IPS-18c (cell line): ENCODE data around the gene BEST1.
A peak's percentile ranks its signal among the peaks of the same experiment; 100 is the strongest.

Experiments
- H3K4me3 ChIP-seq: 2 replicates; pipeline ENCODE4 v1.7.0; 2013; ENCODE audit warnings: low read depth, mild to moderate bottlenecking, low read length, moderate library complexity; ENCODE audit not compliant: insufficient read depth
- H3K9me3 ChIP-seq: one replicate; pipeline ENCODE4 v1.6.1; 2013; ENCODE audit warnings: mild to moderate bottlenecking, low read length, moderate library complexity; ENCODE audit not compliant: control insufficient read depth, insufficient read depth

Gene BEST1

DNA sequence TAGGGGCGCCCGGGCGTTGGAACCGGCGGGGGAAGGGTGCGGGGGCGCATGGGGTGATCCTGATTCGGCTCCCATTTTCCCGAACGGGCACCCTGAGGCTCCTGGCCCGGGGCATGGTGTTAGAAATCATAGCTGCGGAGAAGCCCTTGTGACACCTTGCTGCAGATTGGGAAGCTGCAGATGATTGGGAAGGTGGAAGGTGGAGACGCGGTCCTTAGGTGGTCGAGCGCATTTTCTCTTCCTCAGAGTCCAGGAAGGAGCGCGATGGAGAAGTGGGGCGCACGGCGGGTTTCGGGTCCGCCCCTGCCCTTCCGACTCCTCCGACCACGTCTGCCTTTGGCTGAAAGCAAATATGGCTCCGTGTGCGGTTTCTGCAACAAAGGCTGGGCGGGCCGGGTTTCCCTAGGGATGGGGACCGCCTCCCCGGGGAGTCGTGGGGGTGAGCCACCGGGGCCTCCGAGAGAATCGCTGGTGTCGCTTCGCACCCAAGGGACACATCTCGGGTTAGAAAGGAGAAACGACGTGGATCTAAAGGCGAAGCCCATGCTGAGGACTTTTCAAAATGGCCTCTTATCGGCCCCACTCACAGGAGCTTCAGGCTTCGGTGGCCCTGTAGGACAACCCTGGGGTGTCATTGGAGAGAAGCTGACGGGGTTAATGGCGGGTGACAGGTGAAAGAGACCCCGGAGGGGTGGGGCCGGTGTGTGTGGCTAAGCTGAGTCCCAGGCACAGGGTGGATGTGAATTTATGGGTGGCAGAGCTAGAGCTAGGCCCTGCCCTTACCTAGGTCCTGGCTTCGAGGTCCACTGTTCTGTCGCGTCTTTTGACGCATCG, 18.0 kb downstream of the BEST1 start:
- peak overlapping the region; percentile 100 for H3K4me3 ChIP-seq
- H3K9me3 ChIP-seq, result no peaks in the 10 kb centered on the region

- Histone ChIP-seq H3K4me3 (peak overlapping the region; percentile 100; the same call in 1 of the 2 replicates), H3K9me3 (no peaks in the 10 kb centered on the region)
Measured at GRCh38 chr11:61968758-61969390, 18.7 kb downstream of the BEST1 start.

GRCh38 chr11:61969391-61969758, 19.2 kb downstream of the BEST1 start:
- no peak overlapping the region for H3K4me3 ChIP-seq
- H3K9me3 ChIP-seq, result no peaks in the 10 kb centered on the region

GRCh38 chr11:61969838-61970662, 19.9 kb downstream of the BEST1 start:
- Histone ChIP-seq H3K9me3 (no peaks in the 10 kb centered on the region), H3K4me3 (no peak overlapping the region)

- Histone ChIP-seq H3K4me3 (no peak overlapping the region), H3K9me3 (no peaks in the 10 kb centered on the region)
Measured at GRCh38 chr11:61971248-61972111, 21.3 kb downstream of the BEST1 start.

DNA sequence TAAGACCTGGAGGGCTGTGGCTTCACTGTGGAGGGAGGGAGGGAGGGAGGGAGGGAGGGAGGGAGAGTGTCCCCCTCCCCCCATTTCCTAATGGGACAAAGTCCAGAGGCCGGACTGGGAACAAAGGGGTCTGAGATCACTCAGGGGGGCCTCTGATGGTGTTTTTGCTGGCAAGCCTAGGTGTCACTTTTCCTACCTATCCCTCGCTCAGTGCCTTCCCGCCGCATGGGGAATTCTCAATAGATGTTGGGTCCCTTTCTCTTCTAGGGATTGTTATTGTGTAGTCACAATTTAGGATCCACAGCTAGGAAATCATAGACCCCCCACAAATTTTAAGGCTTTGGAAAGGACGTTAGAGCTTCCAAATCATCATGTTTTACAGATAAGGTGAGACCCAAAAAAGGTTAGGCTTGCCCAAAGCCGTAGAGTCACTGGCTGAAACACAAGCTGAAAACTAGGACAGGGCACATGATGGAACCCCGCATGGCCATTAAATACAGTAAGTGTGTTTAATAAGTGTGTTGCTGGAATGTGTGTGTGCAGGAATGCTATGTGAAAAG, 22.0 kb downstream of the BEST1 start:
- no peak overlapping the region for H3K4me3 ChIP-seq
- H3K9me3 ChIP-seq, result no peaks in the 10 kb centered on the region

DNA sequence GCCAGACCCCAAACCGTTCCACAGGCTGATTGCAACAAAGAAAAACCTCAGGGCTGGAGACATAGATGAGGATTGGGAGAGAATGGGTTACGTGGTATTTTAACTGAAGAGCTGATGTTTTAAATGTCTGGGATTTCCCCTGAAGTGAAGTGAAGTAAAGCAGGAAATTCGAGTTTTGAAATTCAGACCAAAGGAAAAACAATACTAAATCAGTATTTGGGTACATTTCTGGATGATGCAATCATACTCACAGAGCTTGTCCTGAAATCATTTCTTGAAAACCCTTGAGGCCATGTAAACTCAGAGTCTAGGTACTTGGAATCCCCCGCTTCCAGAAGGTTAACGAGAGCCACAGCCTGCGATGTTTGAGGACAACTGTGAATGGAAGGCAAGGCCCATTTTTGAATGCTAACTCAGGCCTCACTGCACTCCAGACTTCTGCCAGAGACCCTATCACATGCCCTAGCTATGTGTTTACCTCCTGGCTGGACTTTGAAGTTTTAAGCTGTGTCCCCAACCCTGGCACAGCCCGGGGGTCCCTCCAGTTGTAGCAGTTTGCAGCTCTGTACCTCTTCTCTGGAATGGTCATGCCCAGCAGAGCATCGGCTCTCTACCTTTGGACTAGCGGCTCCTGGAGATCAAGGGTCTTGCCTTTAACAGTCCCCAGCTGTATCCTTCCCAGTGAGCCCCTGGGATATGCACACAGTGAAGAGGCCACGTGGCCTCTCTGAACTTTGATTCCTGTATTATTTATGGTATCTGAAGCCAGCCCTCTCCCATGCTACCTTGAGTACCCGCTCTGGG, 22.7 kb downstream of the BEST1 start:
- no peaks in the 10 kb centered on the region for H3K9me3 ChIP-seq
- no peak overlapping the region for H3K4me3 ChIP-seq

GRCh38 chr11:61973476-61974162, 23.5 kb downstream of the BEST1 start:
- no peak overlapping the region for H3K4me3 ChIP-seq
- no peaks in the 10 kb centered on the region for H3K9me3 ChIP-seq

DNA sequence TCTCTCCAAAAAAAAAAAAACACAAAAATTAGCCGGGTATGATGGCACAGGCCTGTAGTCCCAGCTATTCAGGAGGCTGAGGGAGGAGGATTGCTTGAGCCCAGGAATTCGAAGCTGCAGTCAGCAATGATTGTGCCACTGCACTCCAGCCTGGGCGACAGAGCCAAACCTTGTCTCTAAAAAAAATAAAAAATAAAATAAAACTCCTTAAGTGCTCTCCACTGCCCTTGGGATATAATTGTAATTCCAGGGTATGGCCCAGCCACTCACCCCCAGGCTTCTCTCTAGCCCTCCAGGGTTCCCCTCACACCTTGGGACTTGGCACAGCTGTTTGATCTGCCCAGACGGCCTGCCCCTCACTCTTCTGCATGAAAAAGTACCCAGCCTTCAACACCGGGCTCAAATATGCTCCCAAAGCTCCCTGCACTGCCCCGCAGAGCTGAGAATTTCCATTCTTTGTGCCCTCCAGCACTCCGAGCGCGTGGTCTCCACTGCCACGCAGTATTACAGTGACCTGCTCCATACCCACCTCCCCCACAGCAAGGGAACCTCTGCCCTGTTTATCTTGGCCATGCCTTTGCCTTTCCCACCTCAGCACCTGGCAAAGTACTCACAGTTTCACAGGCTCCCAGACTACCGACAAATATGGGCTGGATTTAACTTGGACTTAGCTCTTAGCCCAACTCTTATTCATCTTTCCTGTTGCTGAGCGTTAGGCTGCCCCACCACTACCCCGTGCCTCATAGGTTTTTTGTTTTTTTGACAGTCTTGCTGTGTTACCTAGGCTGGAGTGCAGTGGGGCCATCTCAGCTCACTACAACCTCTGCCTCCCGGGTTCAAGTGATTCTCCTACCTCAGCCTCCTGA, 24.8 kb downstream of the BEST1 start:
- Histone ChIP-seq H3K4me3 (no peak overlapping the region), H3K9me3 (no peaks in the 10 kb centered on the region)

DNA sequence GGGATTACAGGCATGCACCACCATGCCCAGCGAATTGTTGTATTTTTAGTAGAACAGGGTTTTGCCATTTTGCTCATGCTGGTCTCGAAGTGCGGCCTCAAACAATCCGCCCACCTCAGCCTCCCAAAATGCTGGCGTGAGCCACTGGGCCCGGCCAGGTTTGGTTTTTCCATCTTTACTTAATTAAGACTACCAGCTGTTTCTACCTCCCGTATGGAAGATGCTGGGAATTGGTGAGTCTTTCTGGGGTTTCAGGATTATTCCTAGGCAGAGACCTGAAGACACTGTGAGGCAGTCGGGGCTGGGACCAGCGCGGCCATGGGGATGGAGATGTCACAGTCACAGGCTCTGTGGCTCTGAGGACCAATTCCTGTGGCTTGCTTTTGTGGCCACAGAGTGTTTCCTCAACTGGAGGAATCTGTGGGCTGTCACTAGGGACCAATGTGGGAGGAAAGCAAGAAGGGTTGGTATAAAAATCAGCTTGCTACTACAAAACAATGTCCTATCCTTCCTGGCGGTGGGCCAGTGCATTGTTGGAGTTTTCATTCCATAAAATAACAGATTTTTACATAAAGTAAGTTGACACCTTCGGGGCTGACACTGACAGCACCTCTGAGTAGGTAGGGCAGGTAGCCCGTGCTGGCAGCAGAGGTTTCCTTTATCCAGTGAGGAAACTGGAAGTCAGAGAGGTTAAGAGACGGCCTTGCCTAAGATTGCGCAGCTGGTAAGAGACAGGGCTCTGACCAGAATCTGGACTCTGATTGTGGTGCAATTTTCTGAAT, 25.7 kb downstream of the BEST1 start:
- Histone ChIP-seq H3K9me3 (no peaks in the 10 kb centered on the region), H3K4me3 (no peak overlapping the region)

DNA sequence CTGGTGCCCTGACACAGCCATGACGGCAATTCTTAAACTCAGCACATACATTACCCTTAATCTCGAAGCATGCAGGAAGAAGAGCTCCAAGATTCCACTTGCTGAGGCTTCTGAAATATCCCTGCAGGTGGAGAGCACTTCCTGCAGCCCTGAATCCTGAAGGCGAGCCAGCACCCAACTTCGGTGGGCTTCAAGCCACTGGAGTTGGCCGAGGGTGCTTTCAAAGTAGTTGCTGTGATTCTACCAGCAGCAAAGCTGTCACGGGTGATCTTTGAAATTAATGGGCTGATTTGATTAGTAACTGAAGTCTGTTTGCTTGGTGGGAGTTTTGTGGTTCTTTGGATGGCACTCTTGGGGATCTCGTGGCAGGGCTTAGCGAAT, 26.3 kb downstream of the BEST1 start:
- no peak overlapping the region for H3K4me3 ChIP-seq
- no peaks in the 10 kb centered on the region for H3K9me3 ChIP-seq

DNA sequence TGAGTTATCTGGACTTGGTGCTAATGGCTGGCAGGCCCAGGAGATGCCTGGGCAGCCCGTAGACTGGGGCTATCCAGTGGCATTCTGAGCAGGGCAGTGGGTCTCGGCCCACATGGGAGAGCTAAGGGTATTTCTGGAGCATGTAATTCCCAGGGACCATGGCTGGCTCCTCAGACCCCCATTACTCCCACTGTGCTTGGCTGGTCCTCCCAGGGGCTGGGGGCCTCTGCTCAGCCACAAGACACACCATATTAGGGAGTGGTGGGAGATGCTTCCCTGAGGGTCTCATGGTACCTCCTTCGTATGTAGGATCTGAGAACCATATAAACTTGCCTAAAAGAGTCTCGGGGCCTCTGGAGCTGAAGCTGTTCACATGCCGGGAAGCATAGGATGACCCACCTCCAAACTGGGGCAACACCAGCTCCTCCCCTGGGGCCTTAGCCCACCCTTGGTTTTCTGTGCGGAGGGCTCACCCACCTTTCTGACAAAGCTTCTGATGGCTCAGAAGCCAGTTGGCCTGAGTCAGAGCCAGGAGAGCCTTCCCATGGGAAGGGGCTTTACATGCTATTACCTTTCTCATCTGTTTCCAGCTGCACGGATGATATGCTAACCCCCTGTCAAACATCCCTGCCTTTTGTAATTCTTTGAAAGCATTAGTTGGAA, 26.8 kb downstream of the BEST1 start:
- H3K4me3 ChIP-seq, result no peak overlapping the region

DNA sequence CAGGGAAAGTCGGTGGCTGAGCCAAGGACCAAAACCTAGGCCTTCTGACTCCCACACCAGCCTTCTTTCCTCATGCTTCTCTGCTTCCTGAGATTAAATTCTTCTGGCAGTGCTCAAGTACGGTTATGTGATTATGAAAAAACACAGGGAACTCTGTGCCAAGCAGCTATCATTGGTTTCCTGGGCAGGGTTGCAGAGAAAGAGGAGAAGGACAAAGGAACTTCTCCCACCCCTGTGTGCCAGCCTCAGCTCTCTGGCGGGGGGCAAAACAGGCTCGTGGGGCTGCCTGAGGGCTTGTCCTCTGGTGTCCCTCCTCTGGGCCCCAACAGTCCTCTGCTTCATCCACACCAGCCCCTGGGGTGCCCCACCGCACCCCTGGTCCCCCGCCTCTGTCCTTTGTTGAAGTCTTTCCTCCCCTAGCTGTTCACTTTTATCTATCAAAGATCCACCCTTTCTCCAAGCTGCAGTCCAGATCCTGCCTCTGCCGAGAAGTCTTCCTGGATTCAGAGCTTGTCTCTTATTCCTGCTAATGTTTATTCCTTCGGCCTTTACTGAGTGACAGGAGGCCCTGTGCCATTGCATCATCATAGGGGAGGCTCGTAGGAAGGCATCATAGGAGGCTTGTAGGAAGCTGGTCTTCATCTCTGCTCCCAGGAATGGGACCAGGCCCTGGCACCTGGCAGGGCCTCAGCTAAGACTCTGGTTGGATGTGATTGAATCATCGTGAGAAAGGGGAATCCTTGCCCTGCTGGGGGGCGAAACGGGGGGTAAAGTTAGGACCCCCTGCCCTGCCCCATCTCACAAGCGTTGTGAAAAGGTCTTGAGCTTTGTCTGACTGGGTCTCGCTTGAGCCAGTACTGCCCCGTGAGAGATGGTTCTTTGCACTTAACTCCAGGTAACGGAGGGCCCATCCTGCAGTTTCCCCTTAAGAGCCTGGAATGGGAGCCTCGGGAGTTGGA, 28.8 kb downstream of the BEST1 start:
- H3K9me3 ChIP-seq, result no peaks in the 10 kb centered on the region
- no peak overlapping the region for H3K4me3 ChIP-seq

More for the DNA sequence above, 26.8 kb downstream of the BEST1 start:
- H3K9me3 ChIP-seq, result no peaks in the 10 kb centered on the region
